HAP-1 (cell line): ENCODE data around the gene TXNDC5.
A peak's percentile ranks its signal among the peaks of the same experiment; 100 is the strongest.

Source experiments
- DNase-seq, 2 experiments: peaks; one replicate each; pipeline ENCODE4 v3.0.0-alpha.2; 2016 to 2020; ENCODE audit warnings: low spot score in 2 of 2
- H3K27me3 ChIP-seq: fragments of 250-450 bp; sonication (Bioruptor Pico); 2 replicates; pipeline ENCODE4 v1.5.1; 2020; ENCODE audit warnings: low read depth, mild to moderate bottlenecking, moderate library complexity
- H3K36me3 ChIP-seq: fragments of 250-450 bp; sonication (Bioruptor Pico); replicated peaks from 2 replicates; pipeline ENCODE4 v1.5.1; 2020; ENCODE audit warnings: mild to moderate bottlenecking
- H3K4me1 ChIP-seq: fragments of 250-450 bp; sonication (Bioruptor Pico); 2 replicates; pipeline ENCODE4 v1.5.1; 2020; ENCODE audit warnings: mild to moderate bottlenecking
- H3K4me3 ChIP-seq: fragments of 250-450 bp; sonication (Bioruptor Pico); 2 replicates; pipeline ENCODE4 v1.5.1; 2020; ENCODE audit warnings: mild to moderate bottlenecking, moderate library complexity
- H3K9me3 ChIP-seq: fragments of 250-450 bp; sonication (Bioruptor Pico); 2 replicates; pipeline ENCODE4 v1.5.1; 2020; ENCODE audit warnings: mild to moderate bottlenecking, moderate library complexity
- in situ Hi-C: fragments of 300-500 bp; cut with MboI; formaldehyde crosslinking; loops from 3 replicates; pipeline ENCODE4 v1.14.3; 2020; ENCODE audit warnings: low sequenced_read_pairs, inconsistent platforms, mixed read lengths

The TXNDC5 gene

DNA sequence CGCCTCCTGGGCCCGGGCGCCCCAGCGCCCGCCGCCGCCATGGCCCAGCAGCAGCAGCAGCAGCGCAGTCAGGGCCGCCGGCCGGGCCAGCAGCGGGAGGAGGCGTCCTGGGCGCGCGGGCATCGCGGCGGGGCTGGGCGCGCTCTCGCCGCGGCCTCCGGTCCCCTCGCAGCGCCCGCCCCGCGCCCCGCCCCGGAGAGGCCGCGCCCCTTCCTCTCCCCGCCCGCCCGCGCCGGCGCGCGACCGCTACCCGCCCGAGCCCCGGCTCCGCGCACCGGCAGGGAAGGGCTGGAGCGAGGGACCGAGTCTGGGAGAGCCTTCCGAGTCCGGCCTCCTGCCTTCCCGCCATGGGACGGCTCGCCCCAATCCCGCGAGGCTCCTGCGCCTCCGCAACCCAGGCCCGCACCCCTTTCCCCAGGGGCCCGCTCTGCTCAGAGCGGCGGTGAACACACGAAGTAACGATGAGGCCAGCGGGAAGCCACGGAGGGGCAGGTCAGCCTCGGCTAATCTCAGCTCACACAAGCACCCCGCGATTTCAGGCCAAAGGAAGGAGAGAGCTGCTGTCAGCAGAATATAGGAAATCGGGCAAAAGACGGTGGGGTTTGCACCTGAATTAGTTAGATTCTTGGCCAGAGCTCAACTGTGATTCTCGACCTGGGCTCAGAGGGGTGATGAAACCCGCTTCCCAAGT, at the start of gene TXNDC5:
TSS of gene TXNDC5 (minus strand) at position 135 of the 691 bp plus-strand sequence. CDS start at position 123, 12 bp downstream.
- Histone ChIP-seq H3K9me3 (no peaks in the 10 kb centered on the region), H3K27me3 (peaks cover 2% of the 10 kb centered on the region; the same call in 1 of the 2 replicates), H3K4me1 (peaks cover 9% of the 10 kb centered on the region), H3K36me3 (peaks cover 5% of the 10 kb centered on the region), H3K4me3 (peak within 1 kb of the TSS; percentile 71)
- in situ Hi-C loops = no loop called here
- peak; percentile 64 to 84 for DNase-seq

DNA sequence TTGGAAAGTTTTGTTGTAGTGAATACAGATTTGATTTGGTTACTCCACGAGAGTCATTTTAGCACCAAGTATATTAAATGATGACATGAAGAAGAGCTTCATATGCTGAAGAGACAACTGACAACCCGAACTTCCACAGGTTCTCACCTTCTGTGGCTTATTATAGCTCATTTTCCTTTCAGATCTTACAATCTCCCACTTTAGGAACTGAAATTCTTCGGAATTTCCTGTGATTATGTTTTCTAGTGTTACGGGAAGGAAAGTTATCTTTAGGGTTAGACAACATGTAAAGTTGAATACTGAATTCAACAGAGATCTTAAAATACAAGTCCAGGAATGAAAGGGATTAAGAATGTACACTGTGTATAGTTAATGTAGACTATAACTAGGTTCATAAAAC, 49.6 kb upstream of the TXNDC5 start:
- in situ Hi-C loops = no loop called here
- H3K27me3 ChIP-seq = no peaks in the 10 kb centered on the region

DNA sequence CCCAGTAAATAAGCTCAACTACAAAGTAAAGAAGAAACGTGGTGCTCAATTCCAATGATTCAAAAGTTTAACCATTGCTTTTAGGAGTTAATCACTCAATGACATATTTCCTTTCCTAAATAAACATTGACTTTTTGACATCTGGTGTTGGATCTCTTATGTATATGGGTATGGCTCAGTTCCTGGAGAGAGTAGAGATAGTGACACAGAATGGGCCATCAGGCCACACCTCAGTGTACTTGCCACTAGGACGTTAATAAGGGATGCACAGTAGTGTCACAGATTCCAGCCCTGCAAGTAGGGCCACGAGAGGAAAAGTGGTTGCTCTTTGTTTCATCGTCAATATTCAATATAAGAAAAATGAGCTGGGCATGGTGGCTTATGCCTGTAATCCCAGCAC, 48.9 kb upstream of the TXNDC5 start:
- no peak for DNase-seq
- Histone ChIP-seq H3K9me3 (no peaks in the 10 kb centered on the region), H3K4me3 (no peak overlapping the region), H3K36me3 (no peaks in the 10 kb centered on the region), H3K4me1 (no peaks in the 10 kb centered on the region), H3K27me3 (no peaks in the 10 kb centered on the region)
- in situ Hi-C loops = no loop called here

More for the DNA sequence above, 49.6 kb upstream of the TXNDC5 start:
- no peaks in the 10 kb centered on the region for H3K4me1 ChIP-seq
- no peaks in the 10 kb centered on the region for H3K9me3 ChIP-seq
- no peak for DNase-seq
- no peaks in the 10 kb centered on the region for H3K36me3 ChIP-seq
- H3K4me3 ChIP-seq = no peak overlapping the region

DNA sequence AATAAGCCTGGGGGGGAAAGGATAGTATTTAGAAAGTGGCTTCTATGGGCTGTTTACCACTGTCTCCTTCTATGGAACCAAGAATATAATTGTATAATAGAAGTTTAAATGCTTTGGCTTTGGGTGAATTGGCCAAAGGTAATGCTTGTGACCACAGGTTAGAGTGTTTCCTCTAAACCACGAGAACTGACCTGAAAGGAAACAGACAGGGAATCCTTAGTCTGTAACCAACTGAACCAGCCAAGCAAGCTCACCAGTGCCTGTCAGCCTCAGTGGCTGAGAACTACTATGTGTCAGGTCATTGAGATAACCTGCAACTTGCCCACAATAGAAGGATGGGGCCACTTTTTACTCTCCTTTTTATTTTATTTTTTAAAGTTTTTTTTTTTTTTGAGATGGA, 47.9 kb upstream of the TXNDC5 start:
- Histone ChIP-seq H3K4me3 (no peak overlapping the region), H3K9me3 (no peaks in the 10 kb centered on the region), H3K4me1 (no peaks in the 10 kb centered on the region), H3K27me3 (no peaks in the 10 kb centered on the region), H3K36me3 (no peaks in the 10 kb centered on the region)
- in situ Hi-C loops = no loop called here
- DNase-seq = no peak

DNA sequence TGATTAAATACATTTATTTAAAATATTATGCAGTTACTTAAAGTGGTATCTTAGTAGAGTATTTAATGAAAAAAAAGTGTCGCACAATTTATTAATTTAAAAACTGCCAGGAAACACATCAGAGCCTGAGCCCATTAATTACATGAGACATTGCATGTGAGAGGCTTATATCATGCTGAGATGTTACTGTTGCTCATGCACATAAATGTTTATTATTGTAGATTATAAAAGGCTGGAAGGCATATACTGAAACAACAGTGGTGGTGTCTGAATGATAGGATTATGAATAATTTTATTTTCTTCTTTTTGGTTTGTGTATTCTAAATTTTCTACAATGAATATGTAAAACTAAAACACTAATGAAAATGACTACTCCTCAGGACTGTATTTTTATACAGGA, 45.7 kb upstream of the TXNDC5 start:
- no peaks in the 10 kb centered on the region for H3K9me3 ChIP-seq
- H3K4me1 ChIP-seq = no peaks in the 10 kb centered on the region
- in situ Hi-C loops = no loop called here
- no peak overlapping the region for H3K4me3 ChIP-seq
- H3K27me3 ChIP-seq = no peaks in the 10 kb centered on the region
- DNase-seq = no peak
- H3K36me3 ChIP-seq = no peaks in the 10 kb centered on the region

DNA sequence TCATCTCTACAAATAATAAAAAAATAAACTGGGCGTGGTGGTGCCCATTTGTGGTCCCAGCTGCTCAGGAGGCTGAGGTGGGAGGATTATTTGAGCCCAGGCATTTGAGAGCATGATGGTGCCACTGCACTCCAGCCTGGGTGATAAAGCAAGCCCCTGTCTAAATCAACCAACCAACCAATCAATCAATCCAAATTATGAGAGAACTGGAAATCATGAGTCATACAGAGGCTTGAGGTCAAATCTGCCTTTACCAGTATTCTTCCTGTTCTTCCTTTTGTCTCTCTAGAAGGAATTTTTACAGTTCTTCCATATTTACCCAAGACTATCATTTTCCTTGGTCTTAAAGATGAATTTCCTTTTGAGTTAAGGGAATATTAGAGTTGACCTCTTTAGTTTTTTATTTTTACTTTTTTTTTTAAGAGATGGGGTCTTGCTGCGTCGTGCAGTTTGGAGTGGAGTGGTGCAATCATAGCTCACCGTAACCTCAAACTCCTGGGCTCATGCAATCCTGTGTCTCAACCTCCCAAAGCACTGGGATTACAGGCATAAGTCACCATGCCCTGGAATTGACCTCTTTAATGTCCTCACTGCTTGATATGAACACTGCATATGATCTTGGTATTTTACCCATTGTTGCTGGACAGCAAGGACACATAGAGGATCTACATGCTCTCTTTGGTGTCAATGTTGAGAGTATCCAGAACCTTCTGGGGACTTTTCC, 44.1 kb upstream of the TXNDC5 start:
- Histone ChIP-seq H3K9me3 (no peaks in the 10 kb centered on the region), H3K4me1 (no peaks in the 10 kb centered on the region), H3K36me3 (no peaks in the 10 kb centered on the region), H3K4me3 (no peak overlapping the region), H3K27me3 (no peaks in the 10 kb centered on the region)
- no peak for DNase-seq
- in situ Hi-C loops = no loop called here

DNA sequence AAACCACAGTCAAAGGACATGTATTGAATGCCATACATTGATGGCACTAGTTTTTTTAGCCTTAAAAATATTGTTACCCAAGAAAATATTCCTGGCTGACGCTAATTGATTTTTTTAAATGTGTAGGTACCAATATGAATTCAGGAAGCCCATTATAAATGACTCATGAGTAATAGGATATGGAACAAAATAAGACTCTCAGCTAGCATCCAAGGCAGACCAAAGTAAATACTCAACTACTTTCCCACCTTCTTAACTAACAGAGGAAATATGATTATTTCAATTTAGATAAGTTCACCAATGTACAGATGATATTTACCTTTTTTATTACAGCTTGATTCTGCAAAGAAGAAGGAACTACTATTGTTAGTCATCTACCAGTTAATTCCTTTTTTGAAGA, 43.2 kb upstream of the TXNDC5 start:
- DNase-seq = no peak
- Histone ChIP-seq H3K36me3 (no peaks in the 10 kb centered on the region), H3K4me1 (no peaks in the 10 kb centered on the region), H3K27me3 (no peaks in the 10 kb centered on the region), H3K9me3 (no peaks in the 10 kb centered on the region), H3K4me3 (no peak overlapping the region)
- in situ Hi-C loops = no loop called here

DNA sequence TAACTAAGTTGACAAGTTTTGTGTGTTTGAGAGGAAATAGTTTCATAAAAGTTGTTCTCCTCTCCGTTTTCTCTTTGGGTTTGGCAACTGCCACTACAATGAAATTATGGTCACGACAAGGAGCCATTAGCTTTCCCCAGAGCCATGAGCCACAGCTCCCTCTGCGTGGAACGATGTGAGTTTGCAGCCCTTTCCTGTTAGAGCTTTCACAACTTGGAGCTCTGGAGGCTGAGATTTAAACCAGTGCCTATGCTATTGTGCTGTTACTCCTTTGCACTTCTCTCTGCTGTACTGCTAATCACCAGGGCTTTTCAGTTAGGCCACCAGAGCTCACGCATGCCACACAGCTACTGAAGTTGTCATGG, 29.3 kb upstream of the TXNDC5 start:
- Histone ChIP-seq H3K27me3 (no peaks in the 10 kb centered on the region), H3K36me3 (no peaks in the 10 kb centered on the region), H3K9me3 (no peaks in the 10 kb centered on the region), H3K4me3 (no peak overlapping the region), H3K4me1 (no peaks in the 10 kb centered on the region)
- in situ Hi-C loops = no loop called here
- no peak for DNase-seq

DNA sequence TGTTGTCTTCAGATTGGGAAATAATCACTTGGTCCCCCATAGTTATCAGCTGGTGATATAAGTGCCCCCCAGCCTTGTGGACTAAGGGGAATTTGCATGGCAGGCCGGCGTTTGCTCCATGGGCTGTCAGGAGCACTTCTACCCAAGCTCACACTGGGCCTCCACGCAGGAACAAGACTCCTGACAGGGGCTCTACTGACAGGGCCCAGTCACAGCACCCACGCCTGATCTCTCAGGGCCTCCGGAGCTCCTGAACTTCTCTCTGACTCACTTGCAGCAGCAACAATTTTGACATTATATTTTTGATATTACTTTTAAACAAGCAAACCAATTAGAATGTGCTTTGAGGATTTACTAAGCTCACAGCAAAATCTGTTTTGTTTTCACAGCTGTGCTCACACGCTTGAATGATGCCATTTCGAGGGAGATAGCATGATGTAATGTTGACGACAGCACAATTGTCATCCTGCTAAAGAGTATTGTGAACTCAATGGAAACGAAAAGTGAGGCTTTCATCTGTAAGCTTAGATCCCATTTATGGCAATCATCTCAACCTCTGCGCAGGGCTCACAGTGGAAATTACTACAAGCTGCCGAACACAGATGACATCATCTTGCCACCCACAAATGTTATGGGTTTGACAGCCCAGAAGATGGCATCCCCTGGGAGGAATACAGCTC, 28.7 kb upstream of the TXNDC5 start:
- no peak for DNase-seq
- in situ Hi-C loops = no loop called here
- no peaks in the 10 kb centered on the region for H3K4me1 ChIP-seq
- H3K9me3 ChIP-seq = no peaks in the 10 kb centered on the region
- no peaks in the 10 kb centered on the region for H3K36me3 ChIP-seq
- H3K4me3 ChIP-seq = no peak overlapping the region
- H3K27me3 ChIP-seq = no peaks in the 10 kb centered on the region

DNA sequence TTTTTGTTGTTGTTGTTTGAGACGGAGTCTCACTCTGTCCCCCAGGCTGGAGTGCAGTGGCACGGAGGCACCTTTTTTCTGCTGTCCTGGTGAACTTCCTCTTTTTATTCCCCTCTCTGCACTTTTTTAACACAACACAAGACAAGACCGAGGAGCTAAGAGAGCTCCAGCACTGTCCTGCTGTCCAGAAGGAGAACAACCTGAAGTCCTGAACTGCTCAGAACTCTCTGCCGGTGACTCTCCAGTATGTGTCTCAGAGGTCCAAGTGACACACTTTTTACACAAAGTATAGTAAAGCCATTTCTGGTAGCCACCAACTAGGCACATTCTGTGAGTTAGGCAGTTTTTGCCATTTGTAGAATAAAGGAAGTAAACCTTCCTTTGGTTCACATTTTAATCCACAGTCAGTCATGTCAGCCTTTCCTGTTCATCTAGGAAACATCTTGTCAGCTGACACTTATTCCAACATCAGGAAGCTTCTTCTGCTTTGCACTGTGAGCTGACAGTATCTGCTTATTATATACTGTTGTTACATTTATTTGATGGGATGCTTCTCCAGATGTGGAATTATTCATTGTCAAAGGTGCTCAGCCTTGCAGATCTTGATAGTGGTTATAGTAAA, 28.1 kb upstream of the TXNDC5 start:
- in situ Hi-C loops = no loop called here
- no peaks in the 10 kb centered on the region for H3K9me3 ChIP-seq

DNA sequence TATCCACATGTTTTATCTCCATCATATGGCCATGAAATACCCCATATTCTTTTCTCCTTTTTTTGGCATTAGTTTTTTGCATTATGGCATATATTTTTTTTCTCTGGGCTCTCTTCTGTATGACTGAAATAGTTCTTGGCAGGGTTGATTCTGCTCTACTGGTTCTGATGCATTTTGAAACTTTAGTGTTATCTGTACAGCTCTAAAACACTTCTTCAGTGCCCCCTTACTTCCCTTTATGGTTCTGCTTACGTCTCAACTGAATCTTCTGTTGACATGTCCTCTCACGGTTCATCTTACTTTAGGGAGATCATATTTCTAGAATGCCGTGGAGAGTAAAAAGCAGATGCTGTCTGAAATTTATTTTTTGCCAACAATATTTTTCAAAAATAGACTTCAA, 23.2 kb upstream of the TXNDC5 start:
- H3K4me3 ChIP-seq = no peak overlapping the region

More for the DNA sequence above, 28.1 kb upstream of the TXNDC5 start:
- no peak overlapping the region for H3K4me3 ChIP-seq
- no peak for DNase-seq
- H3K4me1 ChIP-seq = no peaks in the 10 kb centered on the region
- H3K36me3 ChIP-seq = no peaks in the 10 kb centered on the region
- no peaks in the 10 kb centered on the region for H3K27me3 ChIP-seq

DNA sequence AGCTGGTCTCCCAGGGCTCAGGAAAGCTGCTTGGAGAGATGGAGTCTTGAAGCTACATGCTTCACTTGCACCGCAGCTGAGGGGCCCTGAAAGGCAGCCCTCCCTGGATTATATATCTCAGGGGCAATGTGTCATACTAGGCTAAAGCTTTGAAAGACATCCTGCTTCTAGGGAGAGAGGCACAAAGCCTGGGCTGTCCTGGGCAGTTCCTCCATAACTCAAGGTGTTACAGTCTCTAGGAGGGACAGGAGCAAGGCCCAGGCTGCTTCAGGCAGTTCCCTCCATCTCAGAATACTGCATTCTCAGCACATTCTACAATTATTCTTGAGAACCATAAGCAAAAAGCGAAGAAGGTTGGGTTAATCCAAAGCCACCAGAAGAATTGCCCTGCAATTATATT, 22.0 kb upstream of the TXNDC5 start:
- in situ Hi-C loops = no loop called here
- H3K9me3 ChIP-seq = no peaks in the 10 kb centered on the region
- H3K27me3 ChIP-seq = 0 out of 2 replicates have a peak, but pooled peaks cover 4% of the 10 kb centered on the region
- DNase-seq = no peak
- H3K4me1 ChIP-seq = no peaks in the 10 kb centered on the region
- H3K4me3 ChIP-seq = no peak overlapping the region
- H3K36me3 ChIP-seq = no peaks in the 10 kb centered on the region

More for the DNA sequence above, 23.2 kb upstream of the TXNDC5 start:
- Histone ChIP-seq H3K4me1 (no peaks in the 10 kb centered on the region), H3K36me3 (no peaks in the 10 kb centered on the region), H3K9me3 (no peaks in the 10 kb centered on the region), H3K27me3 (no peaks in the 10 kb centered on the region)
- in situ Hi-C loops = no loop called here
- no peak for DNase-seq

DNA sequence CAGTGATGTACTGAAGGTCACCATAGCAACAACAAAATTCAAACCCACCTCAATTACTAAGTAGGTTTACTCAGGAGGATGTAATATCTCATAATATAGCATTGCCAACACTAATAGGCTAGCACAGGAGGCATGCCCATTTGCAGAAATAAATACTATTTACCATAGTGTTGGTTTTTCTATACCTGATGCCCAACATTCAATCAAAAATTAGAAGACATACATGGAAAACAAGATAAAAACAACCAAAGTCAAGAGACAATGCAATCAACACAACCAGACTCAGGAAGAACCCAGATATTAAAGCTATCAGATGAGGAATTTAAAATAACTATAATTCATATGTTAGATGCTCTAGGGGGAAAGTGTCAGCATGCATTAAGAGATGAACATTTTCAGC, 14.3 kb upstream of the TXNDC5 start:
- Histone ChIP-seq H3K27me3 (0 out of 2 replicates have a peak, but pooled peaks cover 4% of the 10 kb centered on the region), H3K4me3 (no peak overlapping the region), H3K36me3 (no peaks in the 10 kb centered on the region), H3K4me1 (no peaks in the 10 kb centered on the region), H3K9me3 (no peaks in the 10 kb centered on the region)
- in situ Hi-C loops = no loop called here
- DNase-seq = no peak

DNA sequence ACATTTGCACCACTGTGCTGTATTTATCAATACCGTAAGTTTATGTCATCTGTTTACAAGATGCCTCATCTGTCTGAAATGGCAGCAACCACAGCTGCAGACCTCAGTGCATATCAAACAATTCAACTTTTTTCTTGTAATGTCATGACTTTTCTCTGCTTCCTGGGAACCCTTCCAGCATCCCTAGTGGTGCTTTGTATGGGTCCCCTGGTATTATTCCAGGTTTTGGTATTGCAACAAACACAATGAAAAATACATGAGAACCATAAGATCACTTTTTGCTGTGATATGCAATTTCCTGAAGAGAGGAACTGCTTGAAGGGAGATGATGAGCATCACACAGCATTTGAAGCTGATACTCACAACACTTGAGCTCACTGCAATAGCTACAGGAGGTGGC, 12.0 kb upstream of the TXNDC5 start:
- H3K27me3 ChIP-seq = no peaks in the 10 kb centered on the region
- DNase-seq = no peak
- in situ Hi-C loops = no loop called here
- H3K4me3 ChIP-seq = no peak overlapping the region
- H3K36me3 ChIP-seq = no peaks in the 10 kb centered on the region
- H3K4me1 ChIP-seq = no peaks in the 10 kb centered on the region
- H3K9me3 ChIP-seq = no peaks in the 10 kb centered on the region
